Thyroid gland (tissue), 4 donors: Measurements from ENCODE around the gene ZSWIM7. TPM values are rescaled to one million over a fixed set of nuclear protein-coding genes. Genes with fewer than 3 reads are reported as not detected.

Experiments used
- DNase-seq, 2 donors: peaks; one replicate each; pipeline ENCODE4 v3.0.0-alpha.2; 2019
- H3K27ac ChIP-seq, 3 donors: fragments of 200-600 bp; sonication (generic); 1 replicate in 2 of 3; 2 replicates in 1 of 3; pipeline ENCODE4 v1.5.1; 2016 to 2019; ENCODE audit warnings: mild to moderate bottlenecking in 1 of 3, moderate library complexity in 1 of 3
- H3K27me3 ChIP-seq: fragments of 200-600 bp; sonication (generic); one replicate; pipeline ENCODE4 v1.5.1; 2019
- H3K36me3 ChIP-seq, 2 donors: fragments of 200-600 bp; sonication (generic); one replicate each; pipeline ENCODE4 v1.5.1; 2016 to 2019
- H3K4me1 ChIP-seq, 2 donors: fragments of 200-600 bp; sonication (generic); one replicate each; pipeline ENCODE4 v1.5.1; 2017 to 2019
- H3K4me3 ChIP-seq, 3 donors: fragments of 200-600 bp; sonication (generic); replicated peaks in 1 of 3; 1 replicate in 2 of 3; 2 replicates in 1 of 3; pipeline ENCODE4 v1.5.1; 2016; ENCODE audit warnings: mild to moderate bottlenecking in 1 of 3
- H3K9me3 ChIP-seq: fragments of 200-600 bp; sonication (generic); one replicate; pipeline ENCODE4 v1.5.1; 2017
- POLR2A ChIP-seq, 2 donors: fragments of 450-650 bp; IDR thresholded peaks; one replicate each; pipeline ENCODE4 v1.6.1; 2017; ENCODE audit warnings: antibody characterized with exemption in 2 of 2, mild to moderate bottlenecking in 2 of 2, moderate library complexity in 1 of 2
- WGBS, 2 donors: methylation state at CpG; one replicate each; pipeline ENCODE4 v1.1.5; 2017; 5-methylcytosine and 5-hydroxymethylcytosine counted together
- intact Hi-C: fragments of 100-400 bp; cut with DNase I; formaldehyde crosslinking; loops from one replicate; pipeline ENCODE4 v1.15.1; 2023
- total RNA-seq, 4 donors: library from RNA; depleted of rRNA; stranded (reverse); fragments of >200 nt; gene quantifications; one replicate each; pipeline ENCODE4 v1.2.3, GENCODE V29; 2016
- TF ChIP-seq, protein P1 (sequence below), 6 experiments: fragments of 200-600 bp in 3 of 6; fragments of 450-650 bp in 3 of 6; sonication (generic) in 3 of 6; IDR thresholded peaks; one replicate each; pipeline ENCODE4 v1.5.1; 2016 to 2019; ENCODE audit warnings: antibody characterized with exemption in 6 of 6, mild to moderate bottlenecking in 2 of 6, inconsistent platforms in 1 of 6, moderate library complexity in 1 of 6

ZSWIM7 gene
- total RNA-seq, 4 donors from 2014 or later = 10.5 to 22.3 (median 13.5) TPM

DNA sequence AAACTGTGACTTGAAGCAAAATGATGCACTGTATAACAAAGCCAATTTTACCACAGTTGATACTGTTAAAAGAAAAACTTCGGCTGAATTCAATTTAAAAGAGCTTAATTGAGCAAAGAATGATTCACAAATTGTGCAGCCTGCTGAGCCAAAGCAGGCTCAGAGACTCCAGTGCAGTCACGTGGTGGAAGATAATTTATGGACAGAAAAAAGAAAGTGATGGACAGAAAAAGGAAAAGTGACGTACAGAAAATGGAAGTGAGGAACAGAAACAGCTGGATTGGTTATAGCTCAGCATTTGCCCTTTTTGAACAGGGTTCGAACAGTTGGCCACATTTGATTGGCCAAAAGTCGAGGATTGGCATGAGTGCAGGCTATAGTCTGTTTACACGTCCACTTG, 25.7 kb downstream of the ZSWIM7 start:
- Histone ChIP-seq H3K4me1 (no peaks in the 10 kb centered on the region), H3K27ac (no peak overlapping the region), H3K27me3 (no peaks in the 10 kb centered on the region), H3K9me3 (no peaks in the 10 kb centered on the region), H3K36me3 (peaks cover 0 to 8% of the 10 kb centered on the region in 2 donors), H3K4me3 (no peak overlapping the region)
- intact Hi-C loops = no loop called here
- no peak for DNase-seq
- no peak for TF ChIP-seq POLR2A (IDR thresholded peaks at IDR 0.05)
- TF ChIP-seq, protein P1, sequence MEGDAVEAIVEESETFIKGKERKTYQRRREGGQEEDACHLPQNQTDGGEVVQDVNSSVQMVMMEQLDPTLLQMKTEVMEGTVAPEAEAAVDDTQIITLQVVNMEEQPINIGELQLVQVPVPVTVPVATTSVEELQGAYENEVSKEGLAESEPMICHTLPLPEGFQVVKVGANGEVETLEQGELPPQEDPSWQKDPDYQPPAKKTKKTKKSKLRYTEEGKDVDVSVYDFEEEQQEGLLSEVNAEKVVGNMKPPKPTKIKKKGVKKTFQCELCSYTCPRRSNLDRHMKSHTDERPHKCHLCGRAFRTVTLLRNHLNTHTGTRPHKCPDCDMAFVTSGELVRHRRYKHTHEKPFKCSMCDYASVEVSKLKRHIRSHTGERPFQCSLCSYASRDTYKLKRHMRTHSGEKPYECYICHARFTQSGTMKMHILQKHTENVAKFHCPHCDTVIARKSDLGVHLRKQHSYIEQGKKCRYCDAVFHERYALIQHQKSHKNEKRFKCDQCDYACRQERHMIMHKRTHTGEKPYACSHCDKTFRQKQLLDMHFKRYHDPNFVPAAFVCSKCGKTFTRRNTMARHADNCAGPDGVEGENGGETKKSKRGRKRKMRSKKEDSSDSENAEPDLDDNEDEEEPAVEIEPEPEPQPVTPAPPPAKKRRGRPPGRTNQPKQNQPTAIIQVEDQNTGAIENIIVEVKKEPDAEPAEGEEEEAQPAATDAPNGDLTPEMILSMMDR (IDR thresholded peaks at IDR 0.05) = no peak
- 84 to 92% methylated on average over 6 of the region's 6 CpGs for WGBS, 2 donors

DNA sequence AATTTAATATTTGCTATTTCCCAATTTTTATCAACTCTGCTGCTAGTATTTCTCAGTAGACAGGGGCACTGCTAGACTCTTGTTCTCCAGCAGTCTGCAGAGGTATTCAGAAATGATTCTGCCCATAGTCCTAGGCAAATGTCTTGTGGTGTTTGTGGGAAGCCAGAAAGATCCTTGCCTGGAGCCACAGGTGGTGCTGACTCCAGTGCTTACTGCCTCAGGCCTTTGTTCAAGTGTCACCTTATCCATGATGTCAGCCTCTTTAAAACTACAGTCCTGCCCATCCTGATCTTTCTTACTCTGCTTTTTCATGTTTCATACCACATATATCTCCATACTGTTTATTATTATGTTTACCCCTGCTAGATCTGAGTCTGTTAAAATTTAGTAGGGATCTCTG, 26.5 kb downstream of the ZSWIM7 start:
- intact Hi-C loops = no loop called here
- DNase-seq = no peak
- Histone ChIP-seq H3K4me1 (no peaks in the 10 kb centered on the region), H3K9me3 (no peaks in the 10 kb centered on the region), H3K36me3 (peaks cover 0 to 7% of the 10 kb centered on the region in 2 donors), H3K27me3 (no peaks in the 10 kb centered on the region), H3K4me3 (no peak overlapping the region), H3K27ac (no peak overlapping the region)
- TF ChIP-seq, protein P1 (IDR thresholded peaks at IDR 0.05) = no peak

DNA sequence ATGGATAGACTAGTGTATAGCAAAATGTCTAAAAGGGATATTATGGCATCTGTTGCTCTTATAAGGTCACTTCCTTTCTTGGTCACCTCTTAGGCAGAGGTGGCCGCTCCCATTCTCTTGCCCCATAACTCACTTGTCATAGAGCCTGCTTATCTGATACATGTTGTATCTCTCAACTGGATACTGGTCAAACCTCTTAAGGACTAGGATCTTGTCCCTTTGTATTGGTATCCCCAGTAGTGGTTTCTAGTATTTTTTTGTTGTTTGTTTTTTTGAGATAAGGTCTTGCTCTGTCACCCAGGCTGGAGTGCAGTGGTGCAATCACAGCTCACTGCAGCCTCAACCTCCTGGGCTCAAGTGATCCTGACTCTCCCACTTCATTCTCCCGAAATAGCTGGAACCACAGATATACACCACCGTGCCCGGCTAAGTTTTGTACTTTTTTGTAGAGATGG, 27.0 kb downstream of the ZSWIM7 start:
- no peaks in the 10 kb centered on the region for H3K4me1 ChIP-seq
- no peaks in the 10 kb centered on the region for H3K9me3 ChIP-seq
- H3K36me3 ChIP-seq = peaks cover 0 to 2% of the 10 kb centered on the region in 2 donors
- H3K4me3 ChIP-seq = no peak overlapping the region
- TF ChIP-seq POLR2A (IDR thresholded peaks at IDR 0.05) = no peak
- TF ChIP-seq, protein P1 (IDR thresholded peaks at IDR 0.05) = no peak
- DNase-seq = no peak
- intact Hi-C loops = no loop called here
- H3K27me3 ChIP-seq = no peaks in the 10 kb centered on the region
- WGBS, 2 donors = 88 to 93% methylated on average over 4 of the region's 4 CpGs
- no peak overlapping the region for H3K27ac ChIP-seq

DNA sequence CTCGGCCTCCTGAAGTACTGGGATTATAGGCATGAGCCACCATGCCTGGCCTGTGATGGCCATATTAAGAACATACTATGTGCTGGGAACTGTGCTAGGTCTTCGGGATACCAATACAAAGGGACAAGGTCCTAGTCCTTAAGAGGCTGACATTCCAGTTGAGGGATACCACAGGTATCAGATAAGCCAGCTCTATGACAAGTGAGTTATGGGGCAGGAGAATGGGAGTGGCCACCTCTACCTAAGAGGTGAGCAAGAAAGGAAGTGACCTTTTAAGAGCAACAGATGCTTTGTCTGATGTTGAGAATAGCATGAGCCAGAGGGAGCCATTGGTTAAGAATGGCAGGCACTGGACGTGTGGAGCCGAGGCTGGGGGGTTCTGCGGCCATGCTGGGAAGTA, 27.6 kb downstream of the ZSWIM7 start:
- no peaks in the 10 kb centered on the region for H3K27me3 ChIP-seq
- no peak for DNase-seq
- peaks cover 0 to under 1% of the 10 kb centered on the region in 2 donors for H3K4me1 ChIP-seq
- intact Hi-C loops = no loop called here
- WGBS, 2 donors = 94 to 98% methylated on average over 5 of the region's 5 CpGs
- no peak overlapping the region for H3K4me3 ChIP-seq
- TF ChIP-seq POLR2A (IDR thresholded peaks at IDR 0.05) = no peak
- TF ChIP-seq, protein P1 (IDR thresholded peaks at IDR 0.05) = no peak
- H3K36me3 ChIP-seq = no peaks in the 10 kb centered on the region
- no peaks in the 10 kb centered on the region for H3K9me3 ChIP-seq
- H3K27ac ChIP-seq = no peak overlapping the region

DNA sequence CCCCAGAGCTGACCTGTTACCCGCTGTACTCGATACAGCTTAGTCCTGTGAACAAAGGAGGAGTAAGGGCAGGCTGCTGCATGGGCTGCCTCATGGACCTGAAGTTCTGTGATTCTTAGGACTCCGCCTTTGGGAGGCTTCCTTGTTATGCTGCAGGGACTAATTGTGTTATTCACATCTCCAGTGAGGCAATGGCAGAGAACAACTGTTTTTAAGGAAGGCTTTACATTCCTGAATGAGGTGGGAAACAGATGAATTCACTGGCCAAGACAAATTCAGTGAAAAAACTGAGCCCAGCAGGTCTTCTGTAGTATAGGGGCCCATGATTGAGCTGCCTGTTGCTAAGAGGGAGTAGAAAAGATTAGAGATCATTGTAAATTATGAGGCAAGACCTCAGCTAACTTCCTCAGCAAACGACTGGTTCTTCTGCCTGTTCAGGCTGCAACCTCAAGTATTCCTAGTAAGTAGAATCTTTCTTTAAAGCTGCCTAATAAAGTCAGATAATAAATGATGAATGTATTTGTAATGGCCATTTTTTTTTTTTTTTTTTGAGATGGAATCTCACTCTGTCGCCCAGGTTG, 28.3 kb downstream of the ZSWIM7 start:
- intact Hi-C loops = no loop called here
- Histone ChIP-seq H3K4me1 (peaks cover 0 to 3% of the 10 kb centered on the region in 2 donors), H3K36me3 (no peaks in the 10 kb centered on the region), H3K27me3 (no peaks in the 10 kb centered on the region), H3K9me3 (no peaks in the 10 kb centered on the region), H3K4me3 (no peak overlapping the region), H3K27ac (no peak overlapping the region)
- TF ChIP-seq, protein P1 (IDR thresholded peaks at IDR 0.05) = no peak
- TF ChIP-seq POLR2A (IDR thresholded peaks at IDR 0.05) = no peak
- 86 to 91% methylated on average over 5 of the region's 5 CpGs for WGBS, 2 donors
- no peak for DNase-seq
